Lung (tissue), 12 donors: ENCODE results near the gene PPFIA3. TPM values are rescaled to one million over a fixed set of nuclear protein-coding genes. Genes with fewer than 3 reads are reported as not detected.

Experiments
- ATAC-seq: fragments of 200-7000 bp; cut with Tn5 transposase; one replicate; pipeline ENCODE4 v1.9.1; 2020; ENCODE audit warnings: moderate number of reproducible peaks; ENCODE audit not compliant: insufficient read depth, low FRiP score
- DNase-seq, 3 donors: peaks; one replicate each; pipeline ENCODE4 v3.0.0-alpha.2; 2013 to 2017
- H3K27ac ChIP-seq, 2 donors: one replicate each; pipeline ENCODE4 v1.5.1; 2013; ENCODE audit warnings: mild to moderate bottlenecking in 2 of 2, moderate library complexity in 2 of 2, control low read depth in 1 of 2, inconsistent platforms in 1 of 2, low read depth in 1 of 2, low read length in 1 of 2
- H3K27me3 ChIP-seq, 3 donors: one replicate each; pipeline ENCODE4 v1.5.1; 2013; ENCODE audit warnings: low read length in 2 of 3; ENCODE audit not compliant: control insufficient read depth in 3 of 3, insufficient read depth in 3 of 3
- H3K36me3 ChIP-seq, 4 donors: one replicate each; pipeline ENCODE4 v1.5.1; 2013; ENCODE audit warnings: low read length in 4 of 4, mild to moderate bottlenecking in 1 of 4, moderate library complexity in 1 of 4; ENCODE audit not compliant: control insufficient read depth in 4 of 4, insufficient read depth in 4 of 4
- H3K4me1 ChIP-seq, 5 donors: one replicate each; pipeline ENCODE4 v1.5.1; 2013; ENCODE audit warnings: low read length in 5 of 5, mild to moderate bottlenecking in 2 of 5, moderate library complexity in 1 of 5; ENCODE audit not compliant: control insufficient read depth in 5 of 5, insufficient read depth in 5 of 5
- H3K4me3 ChIP-seq: one replicate; pipeline ENCODE4 v1.5.1; 2013; ENCODE audit warnings: mild to moderate bottlenecking, control low read depth, moderate library complexity
- H3K9ac ChIP-seq, 2 donors: one replicate each; pipeline ENCODE4 v1.5.1; 2013; ENCODE audit warnings: low read length in 2 of 2, control low read depth in 1 of 2; ENCODE audit not compliant: insufficient read depth in 1 of 2
- H3K9me3 ChIP-seq, 4 donors: one replicate each; pipeline ENCODE4 v1.5.1; 2013; ENCODE audit warnings: low read length in 3 of 4, mild to moderate bottlenecking in 1 of 4, moderate library complexity in 1 of 4; ENCODE audit not compliant: control insufficient read depth in 4 of 4, insufficient read depth in 3 of 4
- WGBS, 2 donors: extraction: QIAGEN DNeasy Blood & Tissue Kit; methylation state at CpG; one replicate each; pipeline ENCODE4 v1.1.7; 2013; 5-methylcytosine and 5-hydroxymethylcytosine counted together
- polyA plus RNA-seq, 2 donors: library from polyadenylated mRNA; stranded (reverse); fragments of 200-250 nt; gene quantifications; one replicate each; pipeline ENCODE4 v1.2.1, GENCODE V29; 2013
- total RNA-seq, 2 donors: library from RNA; depleted of rRNA in 1 of 2; stranded (reverse); fragments of >200 nt in 1 of 2; gene quantifications; one replicate each; pipeline ENCODE4 v1.2.1, GENCODE V29; 2014 to 2021
- TF ChIP-seq, protein P1 (sequence below): IDR thresholded peaks from 2 replicates; pipeline ENCODE4 v1.5.1; 2012; ENCODE audit warnings: mild to moderate bottlenecking; ENCODE audit errors: control extremely low read depth, extremely low read depth
- donor health status: control.
- donor health status: control.
- donor health status: Bipolar disorder and iron deficiency.
- donor health status: healthy.
- donor health status: DM: yes; HTN: yes; CAD: no.

The PPFIA3 gene
- total and polyA plus RNA-seq, 4 donors, result 3.0 to 10.6 (median 8.6) TPM

DNA sequence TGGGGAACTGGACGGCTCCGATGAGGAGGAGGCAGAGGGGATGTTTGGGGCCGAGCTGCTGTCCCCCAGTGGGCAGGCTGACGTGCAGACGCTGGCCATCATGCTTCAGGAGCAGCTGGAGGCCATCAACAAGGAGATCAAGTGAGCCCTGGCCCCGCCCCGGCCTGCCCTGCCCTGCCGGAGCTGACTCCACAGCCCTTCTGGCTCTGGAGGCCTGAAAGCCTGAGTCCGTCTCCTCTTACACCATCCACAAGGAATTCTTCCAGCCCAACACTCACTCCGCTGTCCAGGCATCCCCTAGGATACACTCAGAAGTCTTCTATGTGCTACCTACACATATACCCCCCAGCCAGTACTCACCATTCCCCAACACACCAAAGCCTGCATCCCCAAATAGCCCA, 17.4 kb downstream of the PPFIA3 start:
- ATAC-seq, result no peak
- Histone ChIP-seq H3K36me3 (no peaks in the 10 kb centered on the region), H3K27me3 (no peaks in the 10 kb centered on the region), H3K27ac (no peak overlapping the region), H3K9me3 (no peaks in the 10 kb centered on the region), H3K4me1 (peaks cover 0 to 17% (median 4%) of the 10 kb centered on the region in 5 donors), H3K4me3 (no peak overlapping the region), H3K9ac (no peak overlapping the region)
- DNase-seq, result peak; percentile 47 to 75 (median 68)
- WGBS, 2 donors, result 83 to 85% methylated on average over 10 of the region's 10 CpGs
- TF ChIP-seq, protein P1, sequence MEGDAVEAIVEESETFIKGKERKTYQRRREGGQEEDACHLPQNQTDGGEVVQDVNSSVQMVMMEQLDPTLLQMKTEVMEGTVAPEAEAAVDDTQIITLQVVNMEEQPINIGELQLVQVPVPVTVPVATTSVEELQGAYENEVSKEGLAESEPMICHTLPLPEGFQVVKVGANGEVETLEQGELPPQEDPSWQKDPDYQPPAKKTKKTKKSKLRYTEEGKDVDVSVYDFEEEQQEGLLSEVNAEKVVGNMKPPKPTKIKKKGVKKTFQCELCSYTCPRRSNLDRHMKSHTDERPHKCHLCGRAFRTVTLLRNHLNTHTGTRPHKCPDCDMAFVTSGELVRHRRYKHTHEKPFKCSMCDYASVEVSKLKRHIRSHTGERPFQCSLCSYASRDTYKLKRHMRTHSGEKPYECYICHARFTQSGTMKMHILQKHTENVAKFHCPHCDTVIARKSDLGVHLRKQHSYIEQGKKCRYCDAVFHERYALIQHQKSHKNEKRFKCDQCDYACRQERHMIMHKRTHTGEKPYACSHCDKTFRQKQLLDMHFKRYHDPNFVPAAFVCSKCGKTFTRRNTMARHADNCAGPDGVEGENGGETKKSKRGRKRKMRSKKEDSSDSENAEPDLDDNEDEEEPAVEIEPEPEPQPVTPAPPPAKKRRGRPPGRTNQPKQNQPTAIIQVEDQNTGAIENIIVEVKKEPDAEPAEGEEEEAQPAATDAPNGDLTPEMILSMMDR, result no peak

DNA sequence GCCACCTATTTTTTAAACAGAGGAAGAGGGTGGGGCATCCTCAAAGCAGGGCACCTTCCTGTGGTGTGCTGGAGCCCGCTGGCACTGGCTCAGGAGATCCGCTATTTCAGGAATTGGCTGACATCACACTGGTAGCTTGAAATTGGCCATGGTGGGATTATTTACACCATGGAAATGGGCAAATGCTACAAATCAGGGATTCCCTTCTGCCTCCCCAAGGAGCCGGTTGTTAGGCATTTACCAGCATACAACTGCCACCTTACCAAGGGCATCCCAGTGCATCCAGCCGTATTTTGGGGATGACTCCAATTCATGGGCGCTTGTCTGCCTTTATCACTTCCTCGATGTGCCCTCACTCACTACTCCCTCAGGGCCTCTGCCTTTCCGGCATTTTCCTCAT, 21.6 kb downstream of the PPFIA3 start:
- Histone ChIP-seq H3K9ac (no peak overlapping the region), H3K27ac (no peak overlapping the region), H3K27me3 (no peaks in the 10 kb centered on the region), H3K4me3 (no peak overlapping the region), H3K36me3 (no peaks in the 10 kb centered on the region), H3K9me3 (no peaks in the 10 kb centered on the region), H3K4me1 (peaks cover 0 to 9% (median 4%) of the 10 kb centered on the region in 5 donors)
- TF ChIP-seq, protein P1, result no peak
- no peak for ATAC-seq
- DNase-seq, result no peak
- 84 to 85% methylated on average over 7 of the region's 7 CpGs for WGBS, 2 donors

DNA sequence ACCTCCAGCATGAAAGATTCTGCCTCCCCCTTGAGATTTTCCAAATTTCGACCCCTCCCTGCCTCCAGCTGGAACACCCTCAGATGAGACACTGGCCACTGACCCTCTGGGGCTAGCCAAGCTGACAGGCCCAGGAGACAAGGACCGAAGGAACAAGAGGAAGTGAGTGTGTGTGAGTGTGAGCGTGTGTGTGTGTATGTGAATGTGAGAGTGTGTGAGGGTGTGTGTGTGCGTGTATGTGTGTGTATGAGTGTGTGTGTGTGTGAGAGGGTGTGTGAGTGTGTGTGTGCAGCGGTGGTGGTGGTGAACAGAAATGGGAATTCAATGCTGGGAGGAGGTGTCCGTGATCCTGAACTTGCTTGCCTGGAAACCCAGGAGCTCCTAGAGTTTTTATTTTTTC, 22.0 kb downstream of the PPFIA3 start:
- no peak overlapping the region for H3K4me3 ChIP-seq
- TF ChIP-seq, protein P1, result no peak
- H3K27ac ChIP-seq, result no peak overlapping the region
- ATAC-seq (no peak), DNase-seq (no peak)
- 80 to 82% methylated on average over 6 of the region's 6 CpGs for WGBS, 2 donors
- no peaks in the 10 kb centered on the region for H3K9me3 ChIP-seq
- H3K4me1 ChIP-seq, result peaks cover 0 to 8% (median 7%) of the 10 kb centered on the region in 5 donors
- H3K27me3 ChIP-seq, result no peaks in the 10 kb centered on the region
- H3K36me3 ChIP-seq, result no peaks in the 10 kb centered on the region
- no peak overlapping the region for H3K9ac ChIP-seq

DNA sequence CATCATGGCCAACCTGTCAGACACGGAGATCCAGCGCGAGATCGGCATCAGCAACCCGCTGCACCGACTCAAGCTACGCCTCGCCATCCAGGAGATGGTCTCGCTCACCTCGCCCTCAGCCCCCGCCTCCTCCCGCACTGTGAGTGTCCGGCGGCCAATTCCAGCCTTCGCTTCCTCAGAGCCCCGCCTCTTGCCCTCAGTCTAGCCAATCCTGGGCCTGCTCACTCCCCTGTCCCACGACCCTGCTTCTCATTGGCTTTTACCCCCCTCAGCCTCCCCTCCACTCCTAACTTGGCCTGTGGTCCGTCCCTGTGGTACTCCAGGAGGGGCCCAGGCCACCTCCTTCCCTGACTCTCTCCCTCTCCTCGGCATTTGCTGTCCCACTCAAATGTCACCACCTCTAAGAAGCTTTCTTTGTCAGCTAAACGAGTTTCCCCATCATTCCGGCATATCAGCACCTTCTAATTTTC, 23.6 kb downstream of the PPFIA3 start:
- no peaks in the 10 kb centered on the region for H3K9me3 ChIP-seq
- H3K27ac ChIP-seq, result peak overlapping the region in 1 of 2 donors; percentile 26
- 4% methylated on average over 21 of the region's 21 CpGs for WGBS, 2 donors
- H3K4me3 ChIP-seq, result peak overlapping the region; percentile 11
- no peaks in the 10 kb centered on the region for H3K36me3 ChIP-seq
- TF ChIP-seq, protein P1, result no peak
- ATAC-seq (peak; percentile 98), DNase-seq (peak; percentile 94 to 96 (median 95))
- H3K27me3 ChIP-seq, result no peaks in the 10 kb centered on the region
- H3K9ac ChIP-seq, result peak overlapping the region in 1 of 2 donors; percentile 71
- H3K4me1 ChIP-seq, result peaks cover 0 to 8% (median 3%) of the 10 kb centered on the region in 5 donors
